Measurements from ENCODE around the gene BPIFB3. TPM values are rescaled to one million over a fixed set of nuclear protein-coding genes. Genes with fewer than 3 reads are reported as not detected.
"Not testable (repeated sequence)": the region's sequence is repeated elsewhere in the genome, so short reads cannot be mapped to it uniquely, and the experiment has no call there.

BPIFB3 gene
- total RNA-seq, 2 donors from 2014 or later = not detected

GRCh38 chr20:33113387-33113908 is 59.7 kb downstream of the BPIFB3 start:
- Histone ChIP-seq H3K4me1 (peaks cover 24% of the 10 kb centered on the region), H3K4me3 (no peak overlapping the region), H3K9me3 (no peaks in the 10 kb centered on the region), H3K27ac (peak overlapping the region; percentile 39 to 80 (median 72)), H3K36me3 (replicated peaks in 1 of 2; ENCODE audit: insufficient read depth in 1 of 2, low read depth in 2 of 2) (no peaks in the 10 kb centered on the region), H3K27me3 (no peaks in the 10 kb centered on the region)
- WGBS, 2 donors = 46 to 48% methylated on average over 6 of the region's 6 CpGs
- TF ChIP-seq POLR2A (IDR thresholded peaks at IDR 0.05) (peak in 1 of 3 donors; percentile 10), CTCF (IDR thresholded peaks at IDR 0.05) (no peak)
- ATAC-seq (peak; percentile 99), DNase-seq (peak; percentile 82 to 91 (median 90))
- intact Hi-C loops (cut with DNase I) = no loop called here

DNA sequence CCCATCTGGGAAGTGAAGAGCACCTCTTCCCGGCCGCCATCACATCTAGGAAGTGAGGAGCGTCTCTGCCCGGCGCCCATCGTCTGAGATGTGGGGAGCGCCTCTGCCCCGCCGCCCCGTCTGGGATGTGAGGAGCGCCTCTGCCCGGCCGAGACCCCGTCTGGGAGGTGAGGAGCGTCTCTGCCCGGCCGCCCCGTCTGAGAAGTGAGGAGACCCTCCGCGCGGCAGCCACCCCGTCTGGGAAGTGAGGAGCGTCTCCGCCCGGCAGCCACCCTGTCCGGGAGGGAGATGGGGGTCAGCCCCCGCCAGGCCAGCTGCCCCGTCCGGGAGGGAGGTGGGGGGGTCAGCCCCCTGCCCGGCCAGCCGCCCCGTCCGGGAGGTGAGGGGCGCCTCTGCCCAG is 61.8 kb downstream of the BPIFB3 start:
- intact Hi-C loops (cut with DNase I); H3K4me3 ChIP-seq; H3K27me3 ChIP-seq; DNase-seq; H3K9me3 ChIP-seq; H3K36me3 ChIP-seq (replicated peaks in 1 of 2; ENCODE audit: insufficient read depth in 1 of 2, low read depth in 2 of 2); ATAC-seq; H3K27ac ChIP-seq: not testable (repeated sequence)
- 90 to 95% methylated on average over 2 to 25 of the region's 34 CpGs for WGBS, 2 donors
- H3K4me1 ChIP-seq = peaks cover 24% of the 10 kb centered on the region

- Histone ChIP-seq H3K4me3 (no peak overlapping the region), H3K4me1 (peaks cover 12% of the 10 kb centered on the region), H3K36me3 (replicated peaks in 1 of 2; ENCODE audit: insufficient read depth in 1 of 2, low read depth in 2 of 2) (no peaks in the 10 kb centered on the region), H3K9me3 (peaks cover 0 to 8% (median 0%) of the 10 kb centered on the region in 3 donors), H3K27ac (no peak overlapping the region), H3K27me3 (no peaks in the 10 kb centered on the region)
- WGBS, 2 donors = 73 to 77% methylated on average over 3 of the region's 3 CpGs
- intact Hi-C loops (cut with DNase I) = no loop called here
- no peak for ATAC-seq
- no peak for DNase-seq
- no peak for TF ChIP-seq POLR2A (IDR thresholded peaks at IDR 0.05)
- TF ChIP-seq CTCF (IDR thresholded peaks at IDR 0.05) = no peak
These were observed 66.3 kb downstream of the BPIFB3 start for GRCh38 chr20:33119725-33120720.

DNA sequence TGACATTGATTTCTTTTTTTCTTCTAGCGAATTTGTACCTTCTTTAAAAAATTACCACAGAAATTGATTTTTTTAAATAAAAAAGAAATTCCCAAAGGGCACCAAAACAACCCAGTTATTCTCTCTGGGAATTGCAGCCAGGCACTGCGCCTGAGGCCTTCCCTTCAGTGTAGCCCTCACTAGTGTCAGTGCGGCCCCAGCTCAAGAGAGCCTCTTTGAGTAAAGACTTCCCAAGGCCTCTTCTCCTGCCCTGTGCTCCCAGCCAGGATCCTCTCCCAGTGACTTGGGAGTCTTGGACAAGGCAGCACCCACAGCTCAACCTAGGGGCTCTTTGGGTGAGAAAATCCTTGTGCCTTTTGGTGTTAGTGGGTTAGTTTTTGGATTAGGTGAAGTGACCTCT is 67.2 kb downstream of the BPIFB3 start:
- 90 to 96% methylated on average over 3 of the region's 3 CpGs for WGBS, 2 donors
- no peak for TF ChIP-seq CTCF (IDR thresholded peaks at IDR 0.05)
- TF ChIP-seq POLR2A (IDR thresholded peaks at IDR 0.05) = no peak
- intact Hi-C loops (cut with DNase I) = no loop called here
- no peak overlapping the region for H3K27ac ChIP-seq
- H3K36me3 ChIP-seq (replicated peaks in 1 of 2; ENCODE audit: insufficient read depth in 1 of 2, low read depth in 2 of 2) = no peaks in the 10 kb centered on the region
- H3K27me3 ChIP-seq = no peaks in the 10 kb centered on the region
- H3K4me1 ChIP-seq = peaks cover 21% of the 10 kb centered on the region
- ATAC-seq = no peak
- DNase-seq = no peak
- H3K9me3 ChIP-seq = peaks cover 0 to 8% (median 0%) of the 10 kb centered on the region in 3 donors
- no peak overlapping the region for H3K4me3 ChIP-seq

- DNase-seq; H3K36me3 ChIP-seq (replicated peaks in 1 of 2; ENCODE audit: insufficient read depth in 1 of 2, low read depth in 2 of 2); intact Hi-C loops (cut with DNase I); H3K4me3 ChIP-seq; ATAC-seq; H3K27ac ChIP-seq; H3K27me3 ChIP-seq; H3K9me3 ChIP-seq: not testable (repeated sequence)
- 50 to 70% methylated on average over 1 of the region's 1 CpG for WGBS, 2 donors
- H3K4me1 ChIP-seq = peaks cover 33% of the 10 kb centered on the region
These were observed 68.6 kb downstream of the BPIFB3 start for GRCh38 chr20:33122297-33122696.

Other genes starting within 250 kb of the BPIFB3 start
- gene MAPRE1, start 233.9 kb upstream of the BPIFB3 start, total RNA-seq = 10 to 100 TPM; 32.4 to 37.6 TPM
- gene EFCAB8, start 195.0 kb upstream of the BPIFB3 start, total RNA-seq = under 1 TPM in 1 of 2 donors, not detected in 1; 0.26 TPM
- not detected for gene SUN5, start 49.5 kb upstream of the BPIFB3 start, total RNA-seq
- gene BPIFB2, start 46.2 kb upstream of the BPIFB3 start, total RNA-seq = not detected
- not detected for gene BPIFB6, start 22.3 kb upstream of the BPIFB3 start, total RNA-seq
- not detected for gene BPIFB4, start 25.7 kb downstream of the BPIFB3 start, total RNA-seq
- gene BPIFA2, start 114.3 kb downstream of the BPIFB3 start, total RNA-seq = not detected
- not detected for gene BPIFA3, start 163.4 kb downstream of the BPIFB3 start, total RNA-seq
- gene BPIFA1, start 182.1 kb downstream of the BPIFB3 start, total RNA-seq = not detected
- gene BPIFB1, start 229.3 kb downstream of the BPIFB3 start, total RNA-seq = not detected